B cell (primary cell): ENCODE measurements around the gene ZFR.

Source experiments
- EZH2 ChIP-seq: IDR thresholded peaks from 2 replicates; pipeline ENCODE4 v1.6.1; 2012; ENCODE audit warnings: borderline replicate concordance, low read depth, mild to moderate bottlenecking, moderate library complexity, low read length; ENCODE audit not compliant: insufficient read depth, poor library complexity, severe bottlenecking
- TF ChIP-seq, protein P1 (sequence below): fragments of 200-600 bp; IDR thresholded peaks from one replicate; pipeline ENCODE4 v1.8.0; 2022; ENCODE audit warnings: antibody characterized with exemption, mild to moderate bottlenecking

GRCh38 chr5:32332966-32333365, 111.6 kb downstream of the ZFR start:
- TF ChIP-seq, protein P1, sequence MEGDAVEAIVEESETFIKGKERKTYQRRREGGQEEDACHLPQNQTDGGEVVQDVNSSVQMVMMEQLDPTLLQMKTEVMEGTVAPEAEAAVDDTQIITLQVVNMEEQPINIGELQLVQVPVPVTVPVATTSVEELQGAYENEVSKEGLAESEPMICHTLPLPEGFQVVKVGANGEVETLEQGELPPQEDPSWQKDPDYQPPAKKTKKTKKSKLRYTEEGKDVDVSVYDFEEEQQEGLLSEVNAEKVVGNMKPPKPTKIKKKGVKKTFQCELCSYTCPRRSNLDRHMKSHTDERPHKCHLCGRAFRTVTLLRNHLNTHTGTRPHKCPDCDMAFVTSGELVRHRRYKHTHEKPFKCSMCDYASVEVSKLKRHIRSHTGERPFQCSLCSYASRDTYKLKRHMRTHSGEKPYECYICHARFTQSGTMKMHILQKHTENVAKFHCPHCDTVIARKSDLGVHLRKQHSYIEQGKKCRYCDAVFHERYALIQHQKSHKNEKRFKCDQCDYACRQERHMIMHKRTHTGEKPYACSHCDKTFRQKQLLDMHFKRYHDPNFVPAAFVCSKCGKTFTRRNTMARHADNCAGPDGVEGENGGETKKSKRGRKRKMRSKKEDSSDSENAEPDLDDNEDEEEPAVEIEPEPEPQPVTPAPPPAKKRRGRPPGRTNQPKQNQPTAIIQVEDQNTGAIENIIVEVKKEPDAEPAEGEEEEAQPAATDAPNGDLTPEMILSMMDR = no peak
- TF ChIP-seq EZH2 = no peak
